Transverse colon (tissue), 4 donors: ENCODE data around the gene HYKK.

ENCODE experiments used
- CTCF ChIP-seq, 5 experiments: fragments of 200-600 bp in 3 of 5; fragments of 450-650 bp in 2 of 5; sonication (generic) in 3 of 5; IDR thresholded peaks; 1 replicate in 2 of 5; 2 replicates in 3 of 5; pipeline ENCODE4 v1.5.1; 2016 to 2017; ENCODE audit warnings: antibody characterized with exemption in 5 of 5, inconsistent platforms in 3 of 5, mild to moderate bottlenecking in 2 of 5, moderate library complexity in 1 of 5
- EP300 ChIP-seq: sonication (generic); formaldehyde crosslinking; IDR thresholded peaks from one replicate; pipeline ENCODE4 v1.6.1; 2017; ENCODE audit warnings: antibody characterized with exemption, low read depth
- POLR2A ChIP-seq: fragments of 450-650 bp; IDR thresholded peaks from one replicate; pipeline ENCODE4 v1.6.1; 2016; ENCODE audit warnings: antibody characterized with exemption, mild to moderate bottlenecking, moderate library complexity
- POLR2AphosphoS5 ChIP-seq, 3 donors: sonication (generic); formaldehyde crosslinking; IDR thresholded peaks; one replicate each; pipeline ENCODE4 v1.6.1; 2016; ENCODE audit warnings: antibody characterized with exemption in 3 of 3

DNA sequence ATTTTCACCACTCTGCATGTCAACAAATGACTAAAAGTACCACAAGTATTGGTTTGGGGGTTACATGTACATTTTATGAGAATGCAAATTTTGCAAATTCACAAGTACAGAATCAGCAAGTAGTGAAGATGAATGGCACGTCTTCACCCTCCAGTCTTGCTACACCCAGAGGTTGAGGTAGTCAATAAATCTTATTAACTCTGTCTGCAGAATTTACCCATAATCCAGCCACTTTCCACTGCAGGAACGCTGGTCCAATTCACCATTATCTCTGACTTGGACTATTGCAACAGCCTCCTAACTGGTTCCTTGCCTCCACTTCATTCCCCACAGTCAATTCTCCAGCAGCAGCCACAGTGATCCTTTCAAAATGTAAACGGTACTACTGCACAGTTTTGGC lies 43.4 kb downstream of the HYKK start:
- TF ChIP-seq CTCF (IDR thresholded peaks at IDR 0.05) = no peak
- TF ChIP-seq POLR2AphosphoS5 (IDR thresholded peaks at IDR 0.05) = no peak
- no peak for TF ChIP-seq POLR2A
- no peak for TF ChIP-seq EP300
